Brain microvascular endothelial cell (primary cell): ENCODE data around the gene SLC25A25.

ENCODE experiments used
- DNase-seq: peaks from one replicate; pipeline ENCODE4 v3.0.0-alpha.2; 2020
- H3K27ac ChIP-seq: fragments of 250-450 bp; sonication (Bioruptor Pico); 2 replicates; pipeline ENCODE4 v1.5.1; 2020; ENCODE audit warnings: mild to moderate bottlenecking, moderate library complexity
- H3K27me3 ChIP-seq: fragments of 250-450 bp; sonication (Bioruptor Pico); replicated peaks from 2 replicates; pipeline ENCODE4 v1.5.1; 2020; ENCODE audit warnings: mild to moderate bottlenecking
- H3K36me3 ChIP-seq: fragments of 250-450 bp; sonication (Bioruptor Pico); replicated peaks from 2 replicates; pipeline ENCODE4 v1.5.1; 2020; ENCODE audit warnings: mild to moderate bottlenecking
- H3K4me3 ChIP-seq: 2 replicates; pipeline ENCODE4 v1.5.1; 2011; ENCODE audit warnings: low read depth, mild to moderate bottlenecking, control low read depth, low read length, moderate library complexity
- CTCF ChIP-seq: IDR thresholded peaks from 2 replicates; pipeline ENCODE4 v1.5.1; 2011; ENCODE audit warnings: low read depth, mild to moderate bottlenecking, moderate library complexity, low read length, control low read depth, inconsistent platforms; ENCODE audit errors: missing control alignments
- in situ Hi-C: cut with HindIII; loops from 2 replicates; pipeline ENCODE4 v1.10.0; 2017; ENCODE audit warnings: low sequenced_read_pairs, low pct_ligation_motif_present

Gene SLC25A25

DNA sequence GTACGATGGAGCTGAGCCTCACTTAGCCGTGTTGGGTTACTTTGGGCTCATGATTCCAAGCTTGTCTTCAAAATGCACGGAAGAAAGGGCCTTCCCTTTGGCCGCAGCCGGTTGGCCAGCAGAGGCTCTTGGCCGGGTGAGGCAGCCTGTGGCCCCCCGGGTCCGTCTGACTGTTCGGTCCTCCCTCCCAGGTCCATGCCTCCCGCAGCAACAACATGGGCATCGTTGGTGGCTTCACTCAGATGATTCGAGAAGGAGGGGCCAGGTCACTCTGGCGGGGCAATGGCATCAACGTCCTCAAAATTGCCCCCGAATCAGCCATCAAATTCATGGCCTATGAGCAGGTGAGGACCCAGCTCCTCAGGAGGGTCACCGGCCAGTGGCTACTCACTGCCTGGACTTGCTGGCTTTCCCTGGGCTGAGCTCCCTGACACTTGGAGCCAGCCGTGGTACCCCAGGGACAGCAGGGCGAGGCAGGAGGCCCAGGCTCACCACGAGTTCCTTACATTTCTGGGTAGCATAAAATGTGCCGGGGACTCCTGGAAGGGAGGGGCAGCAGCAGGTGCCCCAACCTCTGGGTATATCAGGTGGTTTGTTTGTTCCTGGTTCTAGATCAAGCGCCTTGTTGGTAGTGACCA, 37.6 kb downstream of the SLC25A25 start:
- no peak overlapping the region for H3K4me3 ChIP-seq
- TF ChIP-seq CTCF: no peak
- in situ Hi-C loops: no loop called here
- no peak overlapping the region for H3K27ac ChIP-seq
- peaks cover 74% of the 10 kb centered on the region for H3K36me3 ChIP-seq
- no peak for DNase-seq
- no peaks in the 10 kb centered on the region for H3K27me3 ChIP-seq

DNA sequence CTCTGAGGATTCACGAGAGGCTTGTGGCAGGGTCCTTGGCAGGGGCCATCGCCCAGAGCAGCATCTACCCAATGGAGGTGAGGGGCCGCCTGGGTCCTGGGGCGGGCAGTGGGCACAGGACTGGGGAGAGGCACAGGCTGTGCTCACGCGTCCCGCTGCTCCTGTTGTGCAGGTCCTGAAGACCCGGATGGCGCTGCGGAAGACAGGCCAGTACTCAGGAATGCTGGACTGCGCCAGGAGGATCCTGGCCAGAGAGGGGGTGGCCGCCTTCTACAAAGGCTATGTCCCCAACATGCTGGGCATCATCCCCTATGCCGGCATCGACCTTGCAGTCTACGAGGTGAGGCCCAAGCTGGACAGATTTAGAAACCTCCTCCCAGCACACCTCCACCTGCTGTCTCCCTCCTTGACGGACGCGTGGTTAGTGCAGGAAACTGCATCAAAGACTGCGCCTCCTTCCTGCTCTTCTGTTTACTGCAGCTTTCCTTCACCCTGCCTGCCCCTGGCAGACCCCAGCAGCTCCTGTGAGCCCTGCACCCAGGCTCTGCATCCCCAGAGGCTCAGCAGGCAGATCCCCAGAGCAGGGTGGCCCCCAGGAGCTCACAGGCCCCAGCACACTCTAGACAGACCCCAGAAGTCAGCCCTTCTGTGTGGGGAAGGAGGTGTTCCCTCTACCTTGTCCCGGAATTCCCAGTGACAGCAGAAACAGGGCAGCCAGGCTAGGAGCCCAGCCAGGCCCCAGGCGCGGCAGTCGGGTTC, 38.3 kb downstream of the SLC25A25 start:
- TF ChIP-seq CTCF: no peak
- Histone ChIP-seq H3K27ac (no peak overlapping the region), H3K4me3 (no peak overlapping the region), H3K27me3 (no peaks in the 10 kb centered on the region), H3K36me3 (peaks cover 67% of the 10 kb centered on the region)
- in situ Hi-C loops: no loop called here
- no peak for DNase-seq

- Histone ChIP-seq H3K36me3 (peaks cover 61% of the 10 kb centered on the region), H3K4me3 (no peak overlapping the region), H3K27ac (no peak overlapping the region), H3K27me3 (no peaks in the 10 kb centered on the region)
- in situ Hi-C loops: no loop called here
- TF ChIP-seq CTCF: no peak
- DNase-seq: no peak
These were observed 39.0 kb downstream of the SLC25A25 start for GRCh38 chr9:128106940-128107467.

DNA sequence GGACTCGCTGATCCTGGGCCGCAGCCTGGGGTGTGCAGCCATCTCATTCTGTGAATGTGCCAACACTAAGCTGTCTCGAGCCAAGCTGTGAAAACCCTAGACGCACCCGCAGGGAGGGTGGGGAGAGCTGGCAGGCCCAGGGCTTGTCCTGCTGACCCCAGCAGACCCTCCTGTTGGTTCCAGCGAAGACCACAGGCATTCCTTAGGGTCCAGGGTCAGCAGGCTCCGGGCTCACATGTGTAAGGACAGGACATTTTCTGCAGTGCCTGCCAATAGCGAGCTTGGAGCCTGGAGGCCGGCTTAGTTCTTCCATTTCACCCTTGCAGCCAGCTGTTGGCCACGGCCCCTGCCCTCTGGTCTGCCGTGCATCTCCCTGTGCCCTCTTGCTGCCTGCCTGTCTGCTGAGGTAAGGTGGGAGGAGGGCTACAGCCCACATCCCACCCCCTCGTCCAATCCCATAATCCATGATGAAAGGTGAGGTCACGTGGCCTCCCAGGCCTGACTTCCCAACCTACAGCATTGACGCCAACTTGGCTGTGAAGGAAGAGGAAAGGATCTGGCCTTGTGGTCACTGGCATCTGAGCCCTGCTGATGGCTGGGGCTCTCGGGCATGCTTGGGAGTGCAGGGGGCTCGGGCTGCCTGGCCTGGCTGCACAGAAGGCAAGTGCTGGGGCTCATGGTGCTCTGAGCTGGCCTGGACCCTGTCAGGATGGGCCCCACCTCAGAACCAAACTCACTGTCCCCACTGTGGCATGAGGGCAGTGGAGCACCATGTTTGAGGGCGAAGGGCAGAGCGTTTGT, 39.6 kb downstream of the SLC25A25 start:
- H3K36me3 ChIP-seq: peaks cover 54% of the 10 kb centered on the region
- no peak for TF ChIP-seq CTCF
- H3K27me3 ChIP-seq: no peaks in the 10 kb centered on the region
- in situ Hi-C loops: no loop called here
- no peak overlapping the region for H3K4me3 ChIP-seq
- H3K27ac ChIP-seq: no peak overlapping the region
- no peak for DNase-seq

DNA sequence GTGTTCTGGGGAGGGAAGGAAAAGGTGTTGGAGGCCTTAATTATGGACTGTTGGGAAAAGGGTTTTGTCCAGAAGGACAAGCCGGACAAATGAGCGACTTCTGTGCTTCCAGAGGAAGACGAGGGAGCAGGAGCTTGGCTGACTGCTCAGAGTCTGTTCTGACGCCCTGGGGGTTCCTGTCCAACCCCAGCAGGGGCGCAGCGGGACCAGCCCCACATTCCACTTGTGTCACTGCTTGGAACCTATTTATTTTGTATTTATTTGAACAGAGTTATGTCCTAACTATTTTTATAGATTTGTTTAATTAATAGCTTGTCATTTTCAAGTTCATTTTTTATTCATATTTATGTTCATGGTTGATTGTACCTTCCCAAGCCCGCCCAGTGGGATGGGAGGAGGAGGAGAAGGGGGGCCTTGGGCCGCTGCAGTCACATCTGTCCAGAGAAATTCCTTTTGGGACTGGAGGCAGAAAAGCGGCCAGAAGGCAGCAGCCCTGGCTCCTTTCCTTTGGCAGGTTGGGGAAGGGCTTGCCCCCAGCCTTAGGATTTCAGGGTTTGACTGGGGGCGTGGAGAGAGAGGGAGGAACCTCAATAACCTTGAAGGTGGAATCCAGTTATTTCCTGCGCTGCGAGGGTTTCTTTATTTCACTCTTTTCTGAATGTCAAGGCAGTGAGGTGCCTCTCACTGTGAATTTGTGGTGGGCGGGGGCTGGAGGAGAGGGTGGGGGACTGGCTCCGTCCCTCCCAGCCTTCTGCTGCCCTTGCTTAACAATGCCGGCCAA, 40.4 kb downstream of the SLC25A25 start:
- in situ Hi-C loops: no loop called here
- DNase-seq: no peak
- H3K36me3 ChIP-seq: peaks cover 46% of the 10 kb centered on the region
- H3K27ac ChIP-seq: no peak overlapping the region
- H3K4me3 ChIP-seq: no peak overlapping the region
- TF ChIP-seq CTCF: no peak
- no peaks in the 10 kb centered on the region for H3K27me3 ChIP-seq
